Neural cell (in vitro differentiated cells): ENCODE data around the gene PIEZO1.

Experiments
- EZH2 ChIP-seq: fragments of 200-600, 300-800 bp; shearing (Covaris generic), sonication (generic); IDR thresholded peaks from 2 replicates; pipeline ENCODE4 v1.6.1; 2014; ENCODE audit warnings: antibody characterized with exemption, low read length, borderline replicate concordance, mild to moderate bottlenecking; ENCODE audit not compliant: insufficient read depth, poor library complexity, severe bottlenecking
- REST ChIP-seq: IDR thresholded peaks from 2 replicates; pipeline ENCODE4 v1.6.1; 2012; ENCODE audit warnings: borderline replicate concordance
- TF ChIP-seq, protein P1 (sequence below): fragments of 450-650 bp; IDR thresholded peaks from 2 replicates; pipeline ENCODE4 v1.5.1; 2014; ENCODE audit warnings: antibody characterized with exemption, mild to moderate bottlenecking, moderate library complexity; ENCODE audit not compliant: poor library complexity, severe bottlenecking

DNA sequence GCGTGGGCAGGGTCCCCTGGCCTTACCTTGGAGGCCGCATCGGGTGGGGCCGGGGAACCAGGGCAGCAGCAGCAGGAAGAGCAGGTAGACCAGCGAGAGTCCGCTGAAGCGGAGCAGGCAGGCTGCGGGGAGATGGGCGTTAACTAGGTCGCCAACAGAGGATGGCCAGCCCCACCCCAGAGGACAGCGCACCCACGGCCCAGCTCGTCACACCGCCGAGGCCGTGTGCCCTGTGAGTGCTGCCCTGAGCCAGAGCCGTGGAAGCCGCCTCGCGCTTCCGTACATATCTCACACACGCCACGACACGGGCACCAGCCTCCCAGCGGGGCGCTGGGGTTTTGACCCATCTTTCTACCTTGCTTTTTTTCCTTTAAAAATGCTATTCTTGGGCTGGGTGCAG is 35.7 kb downstream of the PIEZO1 start:
- TF ChIP-seq EZH2 (no peak), REST (no peak)
- TF ChIP-seq, protein P1, sequence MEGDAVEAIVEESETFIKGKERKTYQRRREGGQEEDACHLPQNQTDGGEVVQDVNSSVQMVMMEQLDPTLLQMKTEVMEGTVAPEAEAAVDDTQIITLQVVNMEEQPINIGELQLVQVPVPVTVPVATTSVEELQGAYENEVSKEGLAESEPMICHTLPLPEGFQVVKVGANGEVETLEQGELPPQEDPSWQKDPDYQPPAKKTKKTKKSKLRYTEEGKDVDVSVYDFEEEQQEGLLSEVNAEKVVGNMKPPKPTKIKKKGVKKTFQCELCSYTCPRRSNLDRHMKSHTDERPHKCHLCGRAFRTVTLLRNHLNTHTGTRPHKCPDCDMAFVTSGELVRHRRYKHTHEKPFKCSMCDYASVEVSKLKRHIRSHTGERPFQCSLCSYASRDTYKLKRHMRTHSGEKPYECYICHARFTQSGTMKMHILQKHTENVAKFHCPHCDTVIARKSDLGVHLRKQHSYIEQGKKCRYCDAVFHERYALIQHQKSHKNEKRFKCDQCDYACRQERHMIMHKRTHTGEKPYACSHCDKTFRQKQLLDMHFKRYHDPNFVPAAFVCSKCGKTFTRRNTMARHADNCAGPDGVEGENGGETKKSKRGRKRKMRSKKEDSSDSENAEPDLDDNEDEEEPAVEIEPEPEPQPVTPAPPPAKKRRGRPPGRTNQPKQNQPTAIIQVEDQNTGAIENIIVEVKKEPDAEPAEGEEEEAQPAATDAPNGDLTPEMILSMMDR = no peak
